Progenitor cell of endocrine pancreas (in vitro differentiated cells): Measurements from ENCODE around the gene PEX13. TPM values are rescaled to one million over a fixed set of nuclear protein-coding genes. Genes with fewer than 3 reads are reported as not detected.

Source experiments
- DNase-seq: peaks from one replicate; pipeline ENCODE4 v3.0.0; 2021; ENCODE audit warnings: low spot score; ENCODE audit not compliant: unreplicated experiment
- H3K27ac Mint-ChIP-seq: 2 replicates; pipeline ENCODE4 v1.8.0; 2021; ENCODE audit warnings: mild to moderate bottlenecking, moderate library complexity, mixed read lengths
- H3K27me3 Mint-ChIP-seq: 2 replicates; pipeline ENCODE4 v1.8.0; 2021; ENCODE audit warnings: mixed read lengths
- H3K36me3 Mint-ChIP-seq: 2 replicates; pipeline ENCODE4 v1.8.0; 2022; ENCODE audit warnings: mixed read lengths; ENCODE audit not compliant: insufficient read depth
- H3K4me1 Mint-ChIP-seq: 2 replicates; pipeline ENCODE4 v1.8.0; 2021; ENCODE audit warnings: low read depth, mixed read lengths
- H3K4me3 Mint-ChIP-seq: 2 replicates; pipeline ENCODE4 v1.8.0; 2021; ENCODE audit warnings: low read depth, mild to moderate bottlenecking, moderate library complexity, mixed read lengths
- H3K9me3 Mint-ChIP-seq: 2 replicates; pipeline ENCODE4 v1.8.0; 2021; ENCODE audit warnings: low read depth, mixed read lengths
- CTCF ChIP-seq: fragments of 200-600 bp; sonication (generic); IDR thresholded peaks from one replicate; pipeline ENCODE4 v1.5.0; 2021; ENCODE audit warnings: antibody characterized with exemption, mild to moderate bottlenecking; ENCODE audit not compliant: unreplicated experiment
- total RNA-seq: library from RNA; stranded (reverse); gene quantifications from 2 replicates; pipeline ENCODE4 v1.2.1, GENCODE V29; 2021

The PEX13 gene
- total RNA-seq, 1 donor from 2014 or later: 37.6 TPM

- Mint-ChIP-seq H3K27me3 (no peaks in the 10 kb centered on the region), H3K4me3 (no peak overlapping the region), H3K9me3 (no peaks in the 10 kb centered on the region), H3K27ac (no peak overlapping the region), H3K36me3 (peaks cover 21% of the 10 kb centered on the region), H3K4me1 (no peaks in the 10 kb centered on the region)
- TF ChIP-seq CTCF: no peak
- DNase-seq: no peak
These were observed 56.6 kb downstream of the PEX13 start for GRCh38 chr2:61074100-61074499.

GRCh38 chr2:61085883-61086282 is 68.4 kb downstream of the PEX13 start:
- Mint-ChIP-seq H3K4me1 (no peaks in the 10 kb centered on the region), H3K9me3 (peaks cover 3% of the 10 kb centered on the region), H3K4me3 (no peak overlapping the region), H3K36me3 (peaks cover 27% of the 10 kb centered on the region), H3K27ac (no peak overlapping the region), H3K27me3 (no peaks in the 10 kb centered on the region)
- DNase-seq: no peak
- no peak for TF ChIP-seq CTCF

GRCh38 chr2:61089797-61090196 is 72.3 kb downstream of the PEX13 start:
- H3K27me3 Mint-ChIP-seq: no peaks in the 10 kb centered on the region
- no peak for TF ChIP-seq CTCF
- no peak for DNase-seq
- H3K4me3 Mint-ChIP-seq: no peak overlapping the region
- no peaks in the 10 kb centered on the region for H3K4me1 Mint-ChIP-seq
- peaks cover 27% of the 10 kb centered on the region for H3K36me3 Mint-ChIP-seq
- H3K9me3 Mint-ChIP-seq: peaks cover under 1% of the 10 kb centered on the region
- H3K27ac Mint-ChIP-seq: no peak overlapping the region

- Mint-ChIP-seq H3K4me1 (no peaks in the 10 kb centered on the region), H3K27ac (no peak overlapping the region), H3K36me3 (peaks cover 21% of the 10 kb centered on the region), H3K27me3 (no peaks in the 10 kb centered on the region), H3K4me3 (no peak overlapping the region), H3K9me3 (no peaks in the 10 kb centered on the region)
- TF ChIP-seq CTCF: no peak
- DNase-seq: no peak
These were observed 72.9 kb downstream of the PEX13 start for GRCh38 chr2:61090386-61090921.

- peaks cover 25% of the 10 kb centered on the region for H3K36me3 Mint-ChIP-seq
- no peak overlapping the region for H3K27ac Mint-ChIP-seq
- no peaks in the 10 kb centered on the region for H3K4me1 Mint-ChIP-seq
- H3K27me3 Mint-ChIP-seq: no peaks in the 10 kb centered on the region
- TF ChIP-seq CTCF: no peak
- DNase-seq: no peak
- no peaks in the 10 kb centered on the region for H3K9me3 Mint-ChIP-seq
- no peak overlapping the region for H3K4me3 Mint-ChIP-seq
These were observed 74.0 kb downstream of the PEX13 start for GRCh38 chr2:61091485-61091884.
